Activated gamma-delta T cell treated with anti-CD3 and anti-CD28 coated beads, Interleukin-2, amount 50 U/mL, for 16 hours (primary cell): ENCODE data around the gene GADD45B.

Experiments used
- DNase-seq: peaks from one replicate; pipeline ENCODE4 v3.0.0-alpha.2; 2020; ENCODE audit warnings: low read depth

GADD45B gene

GRCh38 chr19:2475702-2476450 is at the start of gene GADD45B:
GADD45B (plus strand) TSS chr19:2476127; CDS start chr19:2476359, 232 bp downstream.
- DNase-seq = peak; percentile 97

GRCh38 chr19:2426611-2427428 is 49.1 kb upstream of the GADD45B start:
- no peak for DNase-seq

- DNase-seq = peak; percentile 94
These were observed 48.3 kb upstream of the GADD45B start, which contains the start of gene TIMM13 for GRCh38 chr19:2427429-2428320. TIMM13 (minus strand) TSS chr19:2427586; CDS start chr19:2427533, 53 bp downstream.

GRCh38 chr19:2428321-2428690 is 47.6 kb upstream of the GADD45B start:
- no peak for DNase-seq

GRCh38 chr19:2428756-2429711 is 46.9 kb upstream of the GADD45B start:
- no peak for DNase-seq

GRCh38 chr19:2429917-2430535 is 45.9 kb upstream of the GADD45B start:
- no peak for DNase-seq

GRCh38 chr19:2431318-2432055 is 44.4 kb upstream of the GADD45B start:
- DNase-seq = no peak

GRCh38 chr19:2432131-2432848 is 43.6 kb upstream of the GADD45B start:
- no peak for DNase-seq

- no peak for DNase-seq
These were observed 42.1 kb upstream of the GADD45B start for GRCh38 chr19:2433854-2434253.

GRCh38 chr19:2434267-2434666 is 41.7 kb upstream of the GADD45B start:
- DNase-seq = no peak

- DNase-seq = no peak
These were observed 41.1 kb upstream of the GADD45B start for GRCh38 chr19:2434721-2435265.

- DNase-seq = no peak
These were observed 39.5 kb upstream of the GADD45B start for GRCh38 chr19:2436384-2436783.

- no peak for DNase-seq
These were observed 39.0 kb upstream of the GADD45B start for GRCh38 chr19:2436926-2437325.

- DNase-seq = no peak
These were observed 37.7 kb upstream of the GADD45B start for GRCh38 chr19:2438178-2438577.

GRCh38 chr19:2440515-2440914 is 35.4 kb upstream of the GADD45B start:
- no peak for DNase-seq

- DNase-seq = no peak
These were observed 34.7 kb upstream of the GADD45B start for GRCh38 chr19:2441096-2441752.

GRCh38 chr19:2443116-2443784 is 32.7 kb upstream of the GADD45B start:
- DNase-seq = no peak

- DNase-seq = no peak
These were observed 32.1 kb upstream of the GADD45B start for GRCh38 chr19:2443785-2444182.
